ENCODE measurements around the gene KATNB1.

- TF ChIP-seq RNF2 (IDR thresholded peaks at IDR 0.05; ENCODE audit: borderline replicate concordance, low read depth): no peak
- TF ChIP-seq RFX5 (IDR thresholded peaks at IDR 0.05): no peak
- no peak for TF ChIP-seq EP300 (IDR thresholded peaks at IDR 0.05)
These were observed 66.3 kb downstream of the KATNB1 start for GRCh38 chr16:57801809-57802340.

All from A549 (cell line).